AG20443 (cell line): ENCODE data around the gene ATL2.
"Not testable (repeated sequence)": the region's sequence is repeated elsewhere in the genome, so short reads cannot be mapped to it uniquely, and the experiment has no call there.

ENCODE experiments used
- DNase-seq: peaks from one replicate; pipeline ENCODE4 v3.0.0; 2012; ENCODE audit warnings: low spot score, mixed read lengths

Gene ATL2

DNA sequence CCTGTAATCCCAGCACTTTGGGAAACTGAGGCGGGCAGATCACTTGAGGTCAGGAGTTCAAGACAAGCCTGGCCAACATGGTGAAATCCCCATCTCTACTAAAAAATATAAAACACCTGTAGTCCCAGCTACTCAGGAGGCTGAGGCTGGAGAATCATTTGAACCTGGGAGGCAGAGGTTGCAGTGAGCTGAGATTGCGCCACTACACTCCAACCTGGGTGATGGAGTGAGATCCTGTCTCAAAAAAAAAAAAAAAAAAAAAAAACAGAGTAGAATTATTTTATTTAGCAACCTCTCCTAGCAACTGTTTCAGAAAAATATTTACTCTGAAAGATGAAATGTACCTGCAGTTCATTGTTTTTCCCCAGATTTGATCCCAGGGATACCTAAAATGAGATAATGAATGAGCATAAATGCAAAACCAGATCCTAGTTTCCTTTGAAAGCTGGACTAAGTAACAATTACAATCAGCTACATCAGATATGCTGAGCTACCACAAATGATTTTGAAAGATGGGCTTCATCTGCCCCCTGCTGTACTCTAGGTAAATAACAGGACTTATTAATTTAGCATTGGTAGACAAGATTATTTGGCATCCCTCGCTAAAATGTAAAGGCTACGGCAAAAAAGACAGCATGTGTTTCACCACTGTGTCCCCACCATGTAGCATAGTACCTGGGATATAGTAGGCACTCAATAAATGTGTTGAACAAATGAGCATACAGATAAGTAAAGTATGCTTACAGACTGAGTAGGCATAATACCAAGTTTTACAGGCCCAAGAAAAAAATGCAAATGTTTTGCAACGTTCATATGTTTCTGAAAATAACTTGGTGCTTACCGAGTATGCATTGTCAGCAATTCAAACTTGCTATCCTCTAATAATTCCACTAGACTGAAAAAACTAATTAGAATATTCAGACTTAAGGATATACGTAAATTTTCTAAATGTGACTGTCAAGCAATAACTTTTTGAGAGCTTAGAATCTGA is 102.5 kb downstream of the ATL2 start:
- DNase-seq = peak; percentile 65

- no peak for DNase-seq
Observed at GRCh38 chr2:38271697-38272096, 105.4 kb downstream of the ATL2 start.

DNA sequence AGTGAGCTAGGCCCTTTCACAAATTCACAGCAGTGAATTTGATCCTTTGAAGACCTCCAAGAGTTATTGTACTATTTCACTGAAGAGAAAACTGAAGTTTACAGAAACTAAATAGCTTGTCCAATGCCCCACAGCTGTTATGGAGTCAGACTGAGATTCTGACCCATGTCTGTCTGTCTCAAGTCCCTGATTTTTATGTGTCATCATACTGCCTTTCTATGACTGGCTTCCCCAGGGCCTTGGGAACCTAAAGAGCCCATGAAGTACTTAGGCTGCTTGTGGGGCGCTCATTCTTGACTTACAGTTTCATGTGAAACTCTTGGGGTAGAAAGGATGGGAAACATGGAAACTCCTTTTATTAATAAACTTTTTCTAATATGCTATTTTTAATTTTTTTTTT is 107.7 kb downstream of the ATL2 start:
- no peak for DNase-seq

GRCh38 chr2:38268691-38269327 is 108.3 kb downstream of the ATL2 start:
- DNase-seq = peak; percentile 71

GRCh38 chr2:38268001-38268400 is 109.1 kb downstream of the ATL2 start:
- no peak for DNase-seq

GRCh38 chr2:38267270-38267925 is 109.7 kb downstream of the ATL2 start:
- no peak for DNase-seq

DNA sequence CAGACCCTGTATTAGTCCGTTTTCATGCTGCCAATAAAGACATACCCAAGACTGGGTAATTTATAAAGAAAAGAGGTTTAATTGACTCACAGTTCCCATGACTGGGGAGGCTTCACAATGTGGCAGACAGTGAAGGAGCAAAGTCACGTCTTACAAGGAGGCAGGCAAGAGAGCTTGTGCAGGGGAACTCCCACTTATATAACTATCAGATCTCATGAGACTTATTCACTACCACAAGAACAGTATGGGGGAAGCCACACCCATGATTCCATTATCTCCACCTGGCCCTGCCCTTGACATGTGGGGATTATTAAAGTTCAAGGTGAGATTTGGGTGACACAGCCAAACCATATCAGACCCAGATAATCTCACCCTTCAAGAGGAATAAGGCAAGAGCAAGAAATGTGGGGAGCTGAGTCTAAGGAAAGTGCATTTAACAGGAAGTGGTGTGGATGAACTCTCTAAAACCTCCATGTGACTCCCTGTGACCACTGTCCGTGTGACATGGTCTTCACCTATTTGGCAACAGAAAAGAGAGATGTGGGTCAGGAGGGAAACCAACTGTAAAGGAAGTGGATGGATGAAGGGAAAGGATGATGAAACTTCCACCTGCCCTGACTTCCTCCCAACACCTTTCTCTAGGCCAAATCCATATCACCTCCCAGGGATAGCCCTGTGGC is 110.6 kb downstream of the ATL2 start:
- no peak for DNase-seq

- no peak for DNase-seq
Observed at GRCh38 chr2:38265461-38265860, 111.6 kb downstream of the ATL2 start.

DNA sequence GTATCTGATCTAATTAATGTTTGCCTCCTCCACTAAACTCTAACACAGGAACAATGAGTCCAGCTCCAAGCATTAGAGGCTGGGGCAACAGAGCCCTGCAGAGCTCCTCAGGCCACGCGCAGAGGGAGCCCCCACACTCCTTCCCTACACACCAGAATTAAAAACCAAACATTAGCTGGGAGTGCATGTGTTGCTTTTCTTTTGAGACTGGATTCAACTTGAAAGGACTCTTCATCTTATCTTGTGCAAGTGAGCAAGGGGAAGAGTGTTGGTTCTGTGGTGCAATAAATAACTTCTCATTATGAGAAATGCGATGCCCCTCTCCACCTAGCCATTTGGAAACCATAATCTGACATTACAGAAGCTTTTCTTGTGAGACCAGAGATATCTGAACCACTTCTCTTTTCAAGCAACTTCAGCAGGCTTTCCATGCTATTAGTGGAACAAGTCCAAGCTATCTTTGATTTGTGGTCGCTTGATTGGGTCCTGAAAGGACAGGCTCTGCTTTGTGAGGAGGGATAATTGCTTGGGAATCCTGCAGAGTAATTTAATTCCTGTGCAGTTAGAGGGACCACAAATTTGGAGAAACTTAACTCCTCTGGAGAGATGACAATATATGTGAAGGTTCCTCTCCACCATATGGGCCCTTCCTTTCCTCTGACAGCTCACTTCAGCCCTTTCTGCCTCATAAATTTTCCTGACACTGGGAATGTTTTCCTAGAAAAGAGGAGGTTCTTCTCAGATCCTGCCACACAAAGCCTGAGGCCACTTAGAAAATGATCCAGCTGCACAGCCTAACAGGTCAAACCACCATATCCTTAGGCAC is 112.5 kb downstream of the ATL2 start:
- no peak for DNase-seq

- DNase-seq = no peak
Observed at GRCh38 chr2:38263293-38263692, 113.8 kb downstream of the ATL2 start.

DNA sequence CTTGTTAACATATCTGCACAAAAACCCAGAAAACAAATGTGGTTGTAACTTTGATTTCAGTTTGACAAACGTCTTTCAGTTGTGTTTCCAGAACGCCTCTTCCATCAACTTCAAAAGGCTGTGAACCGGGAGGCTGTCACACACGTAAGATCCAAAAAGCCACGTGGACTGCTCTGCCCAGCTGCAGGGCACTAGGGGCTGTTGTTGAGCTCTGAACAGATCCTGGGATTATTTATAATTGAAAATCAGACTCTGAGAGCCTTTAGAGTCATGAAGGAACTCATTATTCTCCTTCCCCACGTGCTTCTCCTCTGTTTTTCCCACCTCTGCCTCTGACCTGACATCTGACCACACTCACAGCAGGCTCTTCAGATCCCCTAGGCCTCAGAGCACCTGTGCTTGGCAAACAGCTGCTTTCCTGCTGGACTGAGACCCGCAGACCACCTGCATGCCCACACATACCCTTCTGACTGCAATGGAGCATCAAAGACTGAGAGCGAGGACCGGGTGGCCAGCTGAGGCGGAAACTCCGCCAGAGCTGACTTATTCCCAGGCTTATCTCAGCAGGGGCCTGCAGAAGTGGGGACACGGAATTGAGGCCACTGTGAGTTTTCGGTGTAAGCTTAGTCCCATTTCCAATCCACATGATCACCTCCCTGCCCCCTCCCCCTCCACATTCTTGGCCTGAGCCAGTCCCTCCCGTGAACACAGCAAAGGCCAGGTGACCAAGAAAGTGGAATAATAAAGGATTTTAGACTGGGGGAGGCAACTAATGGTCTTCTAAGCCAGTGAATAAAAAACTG is 114.8 kb downstream of the ATL2 start:
- DNase-seq = no peak

DNA sequence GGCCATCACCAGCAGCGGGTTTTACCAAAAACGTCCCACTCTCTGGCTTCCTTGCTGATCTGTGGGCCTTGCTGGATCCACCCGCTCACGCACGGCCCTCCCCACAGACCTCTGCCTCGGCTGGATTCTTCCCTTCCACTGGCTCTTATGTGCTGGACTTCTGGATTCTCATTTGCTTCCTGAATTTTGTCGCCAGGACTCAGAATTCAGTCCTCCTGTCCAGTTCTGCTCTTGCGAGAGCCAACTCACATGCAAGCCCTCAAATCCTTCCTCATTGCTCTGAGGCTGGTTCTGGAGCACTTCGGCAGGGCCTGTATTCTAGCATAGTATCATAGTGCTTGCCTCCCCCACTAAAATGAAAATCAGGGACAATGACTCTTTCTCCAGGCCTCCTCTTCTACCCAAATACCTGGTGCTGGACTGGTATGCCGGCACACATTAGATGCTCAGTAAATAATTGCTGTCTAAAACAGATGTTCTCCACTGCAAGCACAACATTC is 115.5 kb downstream of the ATL2 start:
- no peak for DNase-seq

DNA sequence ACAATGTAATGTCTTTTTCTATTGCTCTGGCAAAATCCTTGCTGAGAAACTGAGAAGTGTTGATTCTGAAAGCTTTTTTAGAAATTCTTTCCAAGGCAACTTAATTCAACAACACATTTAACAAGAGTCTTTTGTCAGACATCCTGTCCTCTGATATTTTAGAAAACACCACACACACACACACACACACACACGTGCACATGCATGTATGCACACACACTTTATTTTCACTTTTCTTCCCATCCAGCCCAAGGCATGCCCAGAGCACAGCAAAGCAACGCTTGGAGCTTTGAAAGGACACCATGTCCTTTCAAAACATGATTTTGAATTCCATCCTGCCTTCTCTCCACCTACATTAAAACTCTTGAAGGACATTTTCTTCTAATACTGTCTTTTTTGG is 116.1 kb downstream of the ATL2 start:
- no peak for DNase-seq

DNA sequence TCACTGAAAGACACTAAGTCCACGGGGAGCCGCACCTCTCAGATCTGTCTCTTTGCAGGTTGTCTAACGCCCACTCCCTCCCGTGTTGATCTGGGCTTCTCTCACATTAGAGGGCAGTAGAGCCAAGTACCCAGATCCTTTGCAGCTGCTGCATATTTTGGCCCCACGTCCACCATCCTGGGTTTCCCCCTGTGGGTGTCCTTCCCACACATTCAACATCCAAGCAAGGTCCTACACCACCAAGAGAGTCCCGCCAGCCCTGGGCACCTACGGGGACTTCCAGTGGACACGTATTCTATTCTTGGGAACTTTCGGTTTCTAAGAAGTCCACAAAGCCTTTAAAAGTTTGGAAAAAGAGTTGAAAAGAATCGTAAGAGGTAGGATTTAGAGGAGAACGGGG is 116.6 kb downstream of the ATL2 start:
- DNase-seq = no peak

DNA sequence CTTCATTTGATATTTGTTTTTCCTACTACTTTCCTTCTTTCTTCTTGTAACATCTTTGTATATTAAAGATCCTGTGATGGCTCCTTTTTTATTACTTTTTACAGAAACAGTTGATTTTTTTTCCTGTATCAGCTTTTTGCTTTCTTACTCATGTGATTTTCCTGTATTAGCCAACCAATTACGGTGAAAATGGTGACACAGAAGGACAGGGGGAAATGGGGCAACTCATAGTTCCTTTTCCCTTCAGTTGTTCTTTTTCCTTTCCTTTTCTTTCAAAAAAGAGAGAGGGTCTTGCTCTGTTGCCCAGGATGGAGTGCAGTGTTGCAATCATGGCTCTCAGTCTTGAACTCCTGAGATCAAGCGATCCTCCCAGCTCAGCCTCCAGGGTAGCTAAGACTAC is 117.8 kb downstream of the ATL2 start:
- DNase-seq = no peak

- not testable (repeated sequence) for DNase-seq
Observed at GRCh38 chr2:38257680-38258079, 119.4 kb downstream of the ATL2 start.

DNA sequence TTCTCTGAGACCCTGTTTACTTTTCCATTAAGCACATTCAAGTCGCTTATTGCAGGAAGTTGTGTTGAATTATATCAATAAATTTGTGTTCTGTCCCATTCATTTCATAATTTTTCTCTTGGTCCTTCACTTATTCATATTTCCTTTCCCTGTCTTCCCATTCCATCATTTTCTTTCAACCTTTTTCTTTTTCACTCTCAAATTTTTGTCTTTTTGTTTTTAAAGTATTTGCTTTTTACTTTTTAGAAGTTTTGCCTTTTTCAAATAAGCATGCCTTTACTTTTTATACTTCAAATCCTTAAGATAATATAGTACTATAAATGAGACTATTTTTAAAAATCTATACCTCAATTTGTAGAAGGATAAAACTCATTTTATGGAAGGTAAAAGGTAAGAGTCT is 120.5 kb downstream of the ATL2 start:
- no peak for DNase-seq

GRCh38 chr2:38255211-38255610 is 121.9 kb downstream of the ATL2 start:
- DNase-seq = no peak

DNA sequence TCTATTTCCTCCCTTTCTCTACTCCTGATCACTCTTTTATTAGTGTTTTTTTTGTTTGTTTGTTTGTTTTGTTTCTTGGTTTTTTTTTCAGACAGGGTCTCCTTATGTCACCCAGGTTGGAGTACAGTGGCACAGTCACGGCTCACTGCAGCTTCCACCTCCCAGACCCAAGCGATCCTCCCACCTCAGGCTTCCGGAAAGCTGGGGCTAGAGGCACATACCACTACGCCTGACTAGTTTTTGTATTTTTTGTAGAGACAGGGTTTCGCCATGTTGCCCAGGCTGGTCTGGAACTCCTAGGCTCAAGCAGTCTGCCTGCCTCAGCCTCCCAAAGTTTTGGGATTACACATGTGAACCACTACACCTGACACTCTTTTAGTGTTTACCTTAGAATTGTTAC is 122.3 kb downstream of the ATL2 start:
- no peak for DNase-seq

DNA sequence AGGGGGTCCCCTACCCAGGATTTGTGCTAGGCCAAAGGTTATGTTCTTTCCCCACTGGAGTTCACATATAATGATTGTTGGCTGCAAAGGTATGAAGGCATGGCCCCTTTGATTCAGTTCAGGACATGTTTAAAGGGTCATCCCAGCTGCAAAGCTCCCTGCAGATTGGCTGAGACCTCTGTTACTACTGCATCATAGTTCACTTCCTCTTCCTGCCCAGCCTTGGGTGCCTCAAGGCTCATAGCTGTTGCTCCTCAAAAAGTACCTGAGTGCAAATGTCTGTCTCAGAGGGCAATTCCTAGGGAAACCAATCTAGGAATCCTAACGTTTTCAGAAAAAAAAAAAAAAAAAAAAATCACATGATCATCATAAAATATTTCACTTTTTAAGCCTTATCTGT is 125.1 kb downstream of the ATL2 start:
- DNase-seq = no peak
